Measurements from ENCODE around the gene AMZ2. TPM values are rescaled to one million over a fixed set of nuclear protein-coding genes. Genes with fewer than 3 reads are reported as not detected.

Gene AMZ2
- total and polyA plus RNA-seq, 4 donors: 11.6 to 19.6 (median 17.3) TPM

Other genes starting within 250 kb of the AMZ2 start
- 10 to 100 TPM; 10.5 to 61.1 TPM for gene KPNA2, start 212.3 kb upstream of the AMZ2 start, total RNA-seq
- gene KPNA2, start 212.3 kb upstream of the AMZ2 start, polyA plus RNA-seq: 10 to 100 TPM; 15.4 to 20.2 TPM
- under 1 TPM; 0.89 to 0.92 TPM for gene SLC16A6, start 43.1 kb downstream of the AMZ2 start, total RNA-seq
- under 1 TPM; 0.11 to 0.29 TPM for gene SLC16A6, start 43.1 kb downstream of the AMZ2 start, polyA plus RNA-seq
- gene ARSG, start 43.5 kb downstream of the AMZ2 start, total RNA-seq: 1 to 10 TPM; 1.9 to 5.4 TPM
- 1 to 10 TPM; 1.5 to 2.7 TPM for gene ARSG, start 43.5 kb downstream of the AMZ2 start, polyA plus RNA-seq
- gene WIPI1, start 209.5 kb downstream of the AMZ2 start, total RNA-seq: 10 to 100 TPM; 37.9 to 48.6 TPM
- 10 to 100 TPM; 21.1 to 21.7 TPM for gene WIPI1, start 209.5 kb downstream of the AMZ2 start, polyA plus RNA-seq